ENCODE results near the gene CCDC9B. TPM values are rescaled to one million over a fixed set of nuclear protein-coding genes. Genes with fewer than 3 reads are reported as not detected.

The CCDC9B gene
- total and polyA plus RNA-seq, 2 of the 4 experiments (the other 2 are of a cell fraction): 19.7 to 30.9 TPM

- no peak overlapping the region for H3K9ac ChIP-seq (ENCODE audit: low read depth, low read length)
- H2BK5ac ChIP-seq (ENCODE audit: low read depth, low read length, poor library complexity, severe bottlenecking): peak overlapping the region; percentile 81
- H3K4me1 ChIP-seq (ENCODE audit: control insufficient read depth, insufficient read depth, low read length): peaks cover 4% of the 10 kb centered on the region
- dilution Hi-C loops (cut with HindIII; ENCODE audit: low sequenced_read_pairs, unreplicated experiment) (no loop called here), intact Hi-C loops (cut with micrococcal nuclease) (no loop called here), in situ Hi-C loops (cut with MboI; ENCODE audit: low sequenced_read_pairs) (no loop called here)
- H3K27me3 ChIP-seq (ENCODE audit: control insufficient read depth, insufficient read depth, low read length): no peaks in the 10 kb centered on the region
- peak overlapping the region; percentile 85 for H2BK120ac ChIP-seq (ENCODE audit: low read depth, low read length)
- H3K36me3 ChIP-seq (ENCODE audit: control insufficient read depth, insufficient read depth, low read length): no peaks in the 10 kb centered on the region
- H2BK15ac ChIP-seq (ENCODE audit: low read depth, low read length): peak overlapping the region; percentile 92
- H2BK20ac ChIP-seq (ENCODE audit: low read depth, low read length): peak overlapping the region; percentile 79
- peak overlapping the region; percentile 58 for H3K27ac ChIP-seq (ENCODE audit: insufficient read depth, low read length)
- 0 out of 2 replicates have a peak overlapping the region, but pooled peaks have one; percentile 31 for H4K5ac ChIP-seq (ENCODE audit: low read depth, low read length)
- H3K4ac ChIP-seq (ENCODE audit: low read depth, low read length): peak overlapping the region; percentile 78
- CTCF ChIA-PET: interaction anchor here (1.2 kb wide), 1 partner anchor 11 kb away, joined by 3 read pairs; no protein-coding TSS in a partner anchor
- no peaks in the 10 kb centered on the region for H3K9me3 ChIP-seq (ENCODE audit: control insufficient read depth, insufficient read depth, low read length)
- H2AK9ac ChIP-seq (replicated peaks; ENCODE audit: low read depth, low read length, poor library complexity): no peak overlapping the region
- H3K79me1 ChIP-seq (ENCODE audit: low read depth in 1 of 2, low read length in 2 of 2): peaks cover 8 to 17% of the 10 kb centered on the region in 2 experiments
- no peak for DNase-seq
- H3K9me1 ChIP-seq (ENCODE audit: insufficient read depth, low read length): peaks cover 10% of the 10 kb centered on the region; the same call in 1 of the 2 replicates
- H3K23ac ChIP-seq (ENCODE audit: low read depth, low read length): no peak overlapping the region
- POLR2A ChIA-PET (ENCODE audit: unreplicated experiment): interaction anchor here (0.6 to 1.3 kb wide), 2 partner anchors 26 to 38 kb away, joined by 3 read pairs; partner anchors contain the start of genes CCDC9B and IVD
- BruUV-seq (replicated peaks): no TSS peak
- H2AFZ ChIP-seq (replicated peaks; ENCODE audit: low read length, poor library complexity): no peak overlapping the region
- H4K8ac ChIP-seq (ENCODE audit: low read depth in 2 of 2, low read length in 2 of 2): peak overlapping the region; percentile 60 to 82
- H3K18ac ChIP-seq (ENCODE audit: low read depth, low read length): peak overlapping the region; percentile 44; the same call in 1 of the 2 replicates
- H2AK5ac ChIP-seq (ENCODE audit: low read depth, low read length): peak overlapping the region; percentile 80
- no peak overlapping the region for H3K4me2 ChIP-seq (ENCODE audit: low read depth, low read length)
- H3K4me3 ChIP-seq (ENCODE audit: insufficient read depth, low read depth, low read length): no peak overlapping the region
- 80% methylated on average over 1 of the region's 4 CpGs; no CpG with 5 or more reads in 1 of the 2 experiments for WGBS, 2 experiments (ENCODE audit: extremely low coverage in 2 of 2, insufficient read length in 1 of 2)
- H4K91ac ChIP-seq (ENCODE audit: insufficient read depth, low read depth, low read length): peak overlapping the region; percentile 80
- 0 out of 2 replicates have a peak overlapping the region, but pooled peaks have one; percentile 45 for H3K56ac ChIP-seq (ENCODE audit: extremely low read depth, insufficient read depth, low read length)
- H3K14ac ChIP-seq (replicated peaks; ENCODE audit: low read depth, low read length): peak overlapping the region; percentile 75
- no peak for TF ChIP-seq CEBPB (IDR thresholded peaks at IDR 0.05; ENCODE audit: low read depth, low read length)
- TF ChIP-seq, protein P1, sequence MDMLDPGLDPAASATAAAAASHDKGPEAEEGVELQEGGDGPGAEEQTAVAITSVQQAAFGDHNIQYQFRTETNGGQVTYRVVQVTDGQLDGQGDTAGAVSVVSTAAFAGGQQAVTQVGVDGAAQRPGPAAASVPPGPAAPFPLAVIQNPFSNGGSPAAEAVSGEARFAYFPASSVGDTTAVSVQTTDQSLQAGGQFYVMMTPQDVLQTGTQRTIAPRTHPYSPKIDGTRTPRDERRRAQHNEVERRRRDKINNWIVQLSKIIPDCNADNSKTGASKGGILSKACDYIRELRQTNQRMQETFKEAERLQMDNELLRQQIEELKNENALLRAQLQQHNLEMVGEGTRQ (IDR thresholded peaks at IDR 0.05; ENCODE audit: low read depth, low read length): no peak
- H4K20me1 ChIP-seq (ENCODE audit: insufficient read depth, low read length): no peaks in the 10 kb centered on the region
- no peak for ATAC-seq (ENCODE audit: low read depth)
These were observed 38.6 kb upstream of the CCDC9B start for GRCh38 chr15:40379374-40379773.

Data from IMR-90 (cell line).